Measurements from ENCODE around the gene FKBP5. TPM values are rescaled to one million over a fixed set of nuclear protein-coding genes. Genes with fewer than 3 reads are reported as not detected.

Gene FKBP5
- total RNA-seq, 1 experiment from 2014 or later: 33.9 TPM

GRCh38 chr6:35686436-35686835 lies 2.3 kb downstream of the FKBP5 start:
- Histone ChIP-seq H2BK12ac (ENCODE audit: insufficient read length, low read depth, low read length) (no peak overlapping the region), H3K79me1 (ENCODE audit: insufficient read depth, low read depth, low read length, poor library complexity, severe bottlenecking) (no peaks in the 10 kb centered on the region), H3K14ac (ENCODE audit: insufficient read depth, low read length) (no peak overlapping the region), H2AFZ (ENCODE audit: low read length) (no peak overlapping the region), H4K20me1 (ENCODE audit: control insufficient read depth, insufficient read depth, insufficient read length) (no peaks in the 10 kb centered on the region), H3K79me2 (ENCODE audit: insufficient read depth, low read length) (peaks cover 2% of the 10 kb centered on the region; the same call in 1 of the 2 replicates), H3K4me2 (ENCODE audit: insufficient read depth, insufficient read length, low read length) (no peak overlapping the region), H4K91ac (ENCODE audit: insufficient read length, low read depth, low read length) (no peak overlapping the region), H3K4me1 (ENCODE audit: insufficient read depth, low read length) (no peaks in the 10 kb centered on the region; the same call in 1 of the 2 replicates), H3K27ac (ENCODE audit: insufficient read length, low read depth, low read length) (no peak overlapping the region), H2BK120ac (ENCODE audit: low read depth, low read length, poor library complexity, severe bottlenecking) (no peak overlapping the region), H2AK5ac (ENCODE audit: insufficient read length, low read length) (no peak overlapping the region), H2BK5ac (ENCODE audit: insufficient read length, low read length) (no peak overlapping the region), H3K18ac (ENCODE audit: insufficient read length, low read depth, low read length) (no peak overlapping the region), H3K27me3 (ENCODE audit: insufficient read depth, low read length) (no peaks in the 10 kb centered on the region), H3K9ac (ENCODE audit: extremely low read depth, insufficient read length, low read length) (no peak overlapping the region), H3K23me2 (ENCODE audit: insufficient read length, low read depth, low read length, poor library complexity, severe bottlenecking) (peaks cover 6% of the 10 kb centered on the region), H3K9me3 (ENCODE audit: control insufficient read depth, low read depth, low read length) (no peaks in the 10 kb centered on the region), H3K23ac (ENCODE audit: insufficient read length, low read depth, low read length) (no peak overlapping the region), H2BK15ac (ENCODE audit: low read depth, low read length) (no peak overlapping the region), H4K8ac (replicated peaks; ENCODE audit: insufficient read length, low read depth, low read length) (no peak overlapping the region), H4K5ac (ENCODE audit: insufficient read length, low read depth, low read length) (no peak overlapping the region), H3K56ac (ENCODE audit: insufficient read length, low read depth, low read length) (no peak overlapping the region), H3K4ac (ENCODE audit: low read depth, low read length) (no peak overlapping the region), H2BK20ac (ENCODE audit: low read depth, low read length, poor library complexity, severe bottlenecking) (no peak overlapping the region), H3T11ph (ENCODE audit: low read length) (no peak overlapping the region)
- Mint-ChIP-seq H3K4me3 (no peak overlapping the region; a peak in 1 of 5 replicates), H3K27me3 (ENCODE audit: low read depth) (peaks cover 12% of the 10 kb centered on the region), H3K9me3 (no peaks in the 10 kb centered on the region; a peak in 1 of 5 replicates), H3K36me3 (ENCODE audit: insufficient read depth in 1 of 3, low read depth in 3 of 3) (peaks cover 0 to 1% (median 0%) of the 10 kb centered on the region in 3 experiments; a peak in 2 of 7 replicates), H3K4me1 (peaks cover 12 to 19% of the 10 kb centered on the region in 2 experiments), H3K27ac (no peak overlapping the region)
- no peak for TF ChIP-seq CTCF (conservative IDR thresholded peaks at IDR 0.05)
- WGBS (ENCODE audit: extremely low coverage, insufficient read length, low lambda C conversion rate): no CpG with 5 or more reads among the region's 2 CpGs
- no peak for DNase-seq
